IPS DF 6.9 (cell line): Measurements from ENCODE around the gene DAP.
"Not testable (repeated sequence)": the region's sequence is repeated elsewhere in the genome, so short reads cannot be mapped to it uniquely, and the experiment has no call there.

Experiments used
- DNase-seq: peaks from one replicate; pipeline ENCODE4 v3.0.0-alpha.2; 2013; ENCODE audit warnings: low read depth, low spot score
- H3K27ac ChIP-seq: one replicate; pipeline ENCODE4 v1.5.1; 2013; ENCODE audit warnings: low read length, control low read depth
- H3K27me3 ChIP-seq: 2 replicates; pipeline ENCODE4 v1.6.1; 2013; ENCODE audit warnings: mild to moderate bottlenecking, low read length; ENCODE audit not compliant: control insufficient read depth, insufficient read depth
- H3K36me3 ChIP-seq: 2 replicates; pipeline ENCODE4 v1.6.1; 2013; ENCODE audit warnings: low read length; ENCODE audit not compliant: control insufficient read depth, insufficient read depth
- H3K4me1 ChIP-seq: 2 replicates; pipeline ENCODE4 v1.6.1; 2013; ENCODE audit warnings: low read length; ENCODE audit not compliant: control insufficient read depth, insufficient read depth
- H3K4me3 ChIP-seq: 2 replicates; pipeline ENCODE4 v1.5.1; 2013; ENCODE audit warnings: mild to moderate bottlenecking, low read length
- H3K9me3 ChIP-seq: 2 replicates; pipeline ENCODE4 v1.6.1; 2013; ENCODE audit warnings: low read length, inconsistent platforms; ENCODE audit not compliant: control insufficient read depth, insufficient read depth
- WGBS: extraction: QIAGEN DNeasy Blood & Tissue Kit; methylation state at CpG from one replicate; pipeline ENCODE4 v1.1.7; 2013; ENCODE audit warnings: mixed read lengths, missing lambda C conversion rate; ENCODE audit not compliant: insufficient read length, insufficient coverage; 5-methylcytosine and 5-hydroxymethylcytosine counted together

DAP gene

DNA sequence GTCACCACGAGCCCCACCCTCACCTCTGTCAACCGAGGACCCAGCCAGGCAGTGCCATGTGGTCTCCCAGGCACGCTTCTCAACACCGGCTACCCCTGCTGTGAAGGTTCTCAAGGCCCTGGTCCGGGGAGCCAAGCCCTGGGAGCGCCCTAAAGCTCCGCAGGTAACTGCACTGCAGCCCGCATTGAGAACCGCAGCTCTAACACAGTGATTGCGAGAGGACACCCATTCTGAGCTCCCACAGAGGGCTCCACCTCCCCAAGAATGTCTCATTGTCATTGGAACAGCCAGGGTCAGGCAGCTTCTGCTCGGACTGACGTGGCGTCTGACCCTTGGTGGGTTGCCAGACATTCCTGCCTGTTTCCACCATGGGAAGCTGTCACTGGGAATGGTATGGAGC lies 108.9 kb downstream of the DAP start:
- WGBS = no CpG with 5 or more reads among the region's 13 CpGs
- no peak for DNase-seq
- Histone ChIP-seq H3K36me3 (no peaks in the 10 kb centered on the region; the same call in 1 of the 2 replicates), H3K9me3 (no peaks in the 10 kb centered on the region; the same call in 1 of the 2 replicates), H3K27ac (no peak overlapping the region), H3K4me1 (0 out of 2 replicates have a peak, but pooled peaks cover 1% of the 10 kb centered on the region), H3K4me3 (no peak overlapping the region), H3K27me3 (no peaks in the 10 kb centered on the region)

DNA sequence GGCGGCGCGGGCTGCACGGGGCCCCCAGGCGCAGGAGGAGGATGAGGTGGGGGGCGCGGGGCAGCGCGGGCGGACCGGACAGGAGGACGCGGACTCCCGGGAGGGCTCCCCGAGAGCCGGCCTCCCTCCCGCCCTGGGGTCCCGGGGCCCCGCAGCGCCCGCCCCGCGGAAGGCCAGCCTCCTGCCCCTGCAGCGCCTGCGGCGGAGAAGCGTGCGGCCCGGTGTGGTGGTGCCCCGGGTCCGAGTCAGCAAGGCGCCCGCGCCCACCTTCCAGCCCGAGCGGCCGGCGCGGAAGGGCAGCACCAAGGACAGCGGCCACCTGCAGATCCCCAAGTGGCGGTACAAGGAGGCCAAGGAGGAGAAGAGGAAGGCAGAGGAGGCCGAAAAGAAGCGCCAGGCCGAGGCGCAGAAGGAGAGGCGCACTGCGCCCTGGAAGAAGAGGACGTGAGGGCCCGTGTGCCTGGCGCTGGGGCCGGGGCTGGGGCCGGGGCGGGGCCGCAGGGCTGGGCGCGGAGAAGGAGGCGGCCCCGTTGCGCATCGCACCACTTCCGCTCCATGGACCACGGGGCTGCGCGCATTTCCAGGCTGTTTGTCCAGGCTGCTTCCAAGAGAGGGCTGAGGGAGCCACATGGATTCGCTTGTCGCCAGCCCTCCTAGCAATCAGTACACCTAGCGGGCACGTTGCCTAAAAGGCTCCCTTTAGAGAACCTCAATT lies 111.2 kb downstream of the DAP start:
- no peaks in the 10 kb centered on the region; the same call in 1 of the 2 replicates for H3K36me3 ChIP-seq
- H3K27me3 ChIP-seq = no peaks in the 10 kb centered on the region
- 0 out of 2 replicates have a peak, but pooled peaks cover 1% of the 10 kb centered on the region for H3K4me1 ChIP-seq
- DNase-seq = no peak
- no CpG with 5 or more reads among the region's 68 CpGs for WGBS
- H3K4me3 ChIP-seq = no peak overlapping the region
- H3K27ac ChIP-seq = no peak overlapping the region
- no peaks in the 10 kb centered on the region; the same call in 1 of the 2 replicates for H3K9me3 ChIP-seq

- Histone ChIP-seq H3K27ac (no peak overlapping the region), H3K36me3 (no peaks in the 10 kb centered on the region; the same call in 1 of the 2 replicates), H3K4me1 (0 out of 2 replicates have a peak, but pooled peaks cover 1% of the 10 kb centered on the region), H3K27me3 (no peaks in the 10 kb centered on the region), H3K4me3 (no peak overlapping the region), H3K9me3 (no peaks in the 10 kb centered on the region; the same call in 1 of the 2 replicates)
- DNase-seq = no peak
- whole genome bisulfite sequencing = no CpG with 5 or more reads among the region's 60 CpGs
Observed at GRCh38 chr5:10648806-10649665, 112.0 kb downstream of the DAP start.

GRCh38 chr5:10647640-10648039 lies 113.4 kb downstream of the DAP start:
- Histone ChIP-seq H3K4me1 (0 out of 2 replicates have a peak, but pooled peaks cover 1% of the 10 kb centered on the region), H3K27me3 (no peaks in the 10 kb centered on the region), H3K36me3 (no peaks in the 10 kb centered on the region; the same call in 1 of the 2 replicates), H3K27ac (no peak overlapping the region), H3K4me3 (no peak overlapping the region), H3K9me3 (no peaks in the 10 kb centered on the region; the same call in 1 of the 2 replicates)
- no CpG with 5 or more reads among the region's 5 CpGs for WGBS
- no peak for DNase-seq

GRCh38 chr5:10645671-10646070 lies 115.4 kb downstream of the DAP start:
- no peaks in the 10 kb centered on the region; the same call in 1 of the 2 replicates for H3K36me3 ChIP-seq
- DNase-seq = no peak
- H3K4me3 ChIP-seq = no peak overlapping the region
- H3K27ac ChIP-seq = no peak overlapping the region
- peaks cover 1% of the 10 kb centered on the region; the same call in 1 of the 2 replicates for H3K4me1 ChIP-seq
- no peaks in the 10 kb centered on the region for H3K27me3 ChIP-seq
- no peaks in the 10 kb centered on the region for H3K9me3 ChIP-seq
- no CpG with 5 or more reads among the region's 6 CpGs for WGBS

DNA sequence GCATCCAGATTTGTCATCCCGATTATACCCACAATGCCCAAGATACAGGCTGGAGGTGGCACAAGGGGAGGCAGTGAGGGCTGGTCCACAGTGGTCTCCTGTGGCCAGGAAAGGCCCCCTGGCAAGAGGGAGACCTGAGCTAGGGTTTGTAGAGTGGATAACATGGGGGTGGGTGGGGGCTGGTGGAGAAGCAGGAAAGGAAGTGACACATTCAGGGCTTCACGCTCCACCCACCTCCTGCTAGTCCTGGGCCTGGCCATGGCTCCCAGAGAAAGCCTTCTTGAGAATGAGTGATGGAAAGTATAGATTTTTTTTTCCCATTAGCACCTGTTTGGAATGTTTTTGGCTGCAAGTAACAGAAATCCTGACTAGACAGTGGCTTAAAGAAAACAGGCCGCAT lies 115.9 kb downstream of the DAP start:
- no peaks in the 10 kb centered on the region for H3K27me3 ChIP-seq
- H3K9me3 ChIP-seq = no peaks in the 10 kb centered on the region
- no peak for DNase-seq
- no CpG with 5 or more reads among the region's 3 CpGs for WGBS
- peaks cover 1% of the 10 kb centered on the region; the same call in 1 of the 2 replicates for H3K4me1 ChIP-seq
- no peak overlapping the region for H3K4me3 ChIP-seq
- H3K36me3 ChIP-seq = no peaks in the 10 kb centered on the region; the same call in 1 of the 2 replicates
- no peak overlapping the region for H3K27ac ChIP-seq

DNA sequence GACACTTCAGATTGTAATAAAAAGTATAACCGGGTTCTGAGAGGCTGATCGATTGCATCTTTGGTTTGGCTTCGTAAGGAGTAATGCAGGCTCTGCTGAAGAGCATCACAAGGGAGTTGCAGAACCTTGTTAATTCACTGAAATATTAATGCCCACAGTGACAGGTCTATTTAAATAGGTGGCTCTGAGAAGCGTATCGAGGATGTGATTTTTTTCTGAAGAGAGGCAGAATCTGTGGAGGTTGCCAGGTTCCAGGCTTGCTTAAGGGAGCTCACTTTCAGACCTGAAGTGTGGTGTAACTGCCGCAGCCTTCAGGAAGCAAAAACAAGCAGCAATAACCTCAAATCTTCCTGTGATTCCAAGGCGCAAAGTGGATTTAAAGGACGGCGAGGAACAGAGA lies 116.8 kb downstream of the DAP start:
- no peaks in the 10 kb centered on the region for H3K9me3 ChIP-seq
- no CpG with 5 or more reads among the region's 9 CpGs for WGBS
- no peak for DNase-seq
- H3K27me3 ChIP-seq = no peaks in the 10 kb centered on the region
- H3K36me3 ChIP-seq = no peaks in the 10 kb centered on the region; the same call in 1 of the 2 replicates
- no peak overlapping the region for H3K27ac ChIP-seq
- H3K4me1 ChIP-seq = peaks cover 1% of the 10 kb centered on the region; the same call in 1 of the 2 replicates
- no peak overlapping the region for H3K4me3 ChIP-seq

GRCh38 chr5:10642367-10642766 lies 118.7 kb downstream of the DAP start:
- Histone ChIP-seq H3K36me3 (no peaks in the 10 kb centered on the region), H3K27me3 (no peaks in the 10 kb centered on the region), H3K4me1 (peaks cover 7% of the 10 kb centered on the region), H3K27ac (no peak overlapping the region), H3K4me3 (no peak overlapping the region), H3K9me3 (no peaks in the 10 kb centered on the region)
- DNase-seq = no peak
- 100% methylated on average over 1 of the region's 7 CpGs for WGBS

- WGBS = 100% methylated on average over 5 of the region's 48 CpGs
- no peak for DNase-seq
Observed at GRCh38 chr5:10639846-10640368, 121.1 kb downstream of the DAP start.

DNA sequence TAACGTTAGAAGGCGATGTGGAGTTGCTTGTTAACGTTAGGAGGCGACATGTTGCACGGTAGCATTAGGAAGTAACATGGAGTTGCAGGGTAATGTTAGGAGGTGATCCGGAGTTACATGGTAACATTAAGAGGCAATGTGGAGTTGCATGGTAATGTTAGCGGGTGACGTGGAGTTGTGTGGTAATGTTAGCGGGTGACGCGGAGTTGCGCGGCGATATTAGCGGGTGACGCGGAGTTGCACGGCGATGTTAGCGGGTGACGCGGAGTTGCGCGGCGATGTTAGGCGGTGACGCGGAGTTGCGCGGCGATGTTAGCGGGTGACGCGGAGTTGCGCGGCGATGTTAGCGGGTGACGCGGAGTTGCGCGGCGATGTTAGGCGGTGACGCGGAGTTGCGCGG lies 122.3 kb downstream of the DAP start:
- H3K27me3 ChIP-seq, H3K36me3 ChIP-seq, H3K4me3 ChIP-seq, H3K27ac ChIP-seq, DNase-seq, H3K9me3 ChIP-seq: not testable (repeated sequence)
- 100% methylated on average over 2 of the region's 48 CpGs for WGBS
- H3K4me1 ChIP-seq = peaks cover 14% of the 10 kb centered on the region

More at GRCh38 chr5:10639846-10640368, 121.1 kb downstream of the DAP start:
- H3K4me3 ChIP-seq = no peak overlapping the region
- no peaks in the 10 kb centered on the region for H3K36me3 ChIP-seq
- no peak overlapping the region for H3K27ac ChIP-seq
- peaks cover 14% of the 10 kb centered on the region for H3K4me1 ChIP-seq
- no peaks in the 10 kb centered on the region for H3K9me3 ChIP-seq
- H3K27me3 ChIP-seq = no peaks in the 10 kb centered on the region
